Small intestine (tissue), 7 donors: ENCODE measurements around the gene SLC6A8. TPM values are rescaled to one million over a fixed set of nuclear protein-coding genes. Genes with fewer than 3 reads are reported as not detected.

ENCODE experiments used
- DNase-seq, 2 donors: peaks; one replicate each; pipeline versions ENCODE4 v3.0.0 to v3.0.0-alpha.2; 2013
- FAIRE-seq: peaks from 2 replicates; lab custom pipeline; 2012; peaks lifted over from hg19 to GRCh38; lab: Jason Lieb, UNC
- H3K27ac ChIP-seq, 3 donors: one replicate each; pipeline ENCODE4 v1.5.1; 2013; ENCODE audit warnings: low read length in 2 of 3, mild to moderate bottlenecking in 2 of 3, control low read depth in 1 of 3, inconsistent platforms in 1 of 3, low read depth in 1 of 3, moderate library complexity in 1 of 3
- H3K27me3 ChIP-seq, 3 donors: one replicate each; pipeline ENCODE4 v1.6.1; 2013; ENCODE audit warnings: low read length in 3 of 3, inconsistent platforms in 1 of 3; ENCODE audit not compliant: control insufficient read depth in 3 of 3, insufficient read depth in 3 of 3
- H3K36me3 ChIP-seq, 3 donors: one replicate each; pipeline ENCODE4 v1.6.1; 2013; ENCODE audit warnings: low read length in 3 of 3, inconsistent platforms in 1 of 3, low read depth in 1 of 3, mild to moderate bottlenecking in 1 of 3, moderate library complexity in 1 of 3; ENCODE audit not compliant: control insufficient read depth in 3 of 3, insufficient read depth in 2 of 3
- H3K4me1 ChIP-seq, 3 donors: one replicate each; pipeline ENCODE4 v1.6.1; 2013; ENCODE audit warnings: low read length in 2 of 3, inconsistent platforms in 1 of 3, low read depth in 1 of 3, mild to moderate bottlenecking in 1 of 3, moderate library complexity in 1 of 3; ENCODE audit not compliant: control insufficient read depth in 3 of 3, insufficient read depth in 2 of 3
- H3K4me3 ChIP-seq, 3 donors: one replicate each; pipeline ENCODE4 v1.5.1; 2013; ENCODE audit warnings: low read length in 3 of 3, control low read depth in 1 of 3, inconsistent platforms in 1 of 3, low read depth in 1 of 3, mild to moderate bottlenecking in 1 of 3, moderate library complexity in 1 of 3
- H3K9me3 ChIP-seq, 2 donors: one replicate each; pipeline ENCODE4 v1.6.1; 2013; ENCODE audit warnings: low read depth in 1 of 2, low read length in 1 of 2; ENCODE audit not compliant: control insufficient read depth in 2 of 2, insufficient read depth in 1 of 2
- WGBS, 3 donors: extraction: QIAGEN DNeasy Blood & Tissue Kit; methylation state at CpG; one replicate each; pipeline ENCODE4 v1.1.7; 2013; 5-methylcytosine and 5-hydroxymethylcytosine counted together
- polyA plus RNA-seq, 4 donors: library from polyadenylated mRNA; stranded (reverse) in 3 of 4; unstranded in 1 of 4; fragments of 200-250 nt in 3 of 4; fragments of 120-200 nt in 1 of 4; gene quantifications; one replicate each; pipeline versions ENCODE4 v1.2.1 to v1.2.3, GENCODE V29; 2013
- donor health status: healthy with polysubstance abuse.
- donor health status: control.
- donor health status: control.
- donor health status: Bipolar disorder and iron deficiency.
- donor health status: healthy.

SLC6A8 gene
- polyA plus RNA-seq, 4 donors = 34.0 to 140 (median 59.2) TPM

- Histone ChIP-seq H3K36me3 (peaks cover 0 to 79% (median 3%) of the 10 kb centered on the region in 3 donors), H3K27ac (no peak overlapping the region), H3K27me3 (no peaks in the 10 kb centered on the region), H3K9me3 (no peaks in the 10 kb centered on the region), H3K4me1 (peaks cover 0 to 10% (median 0%) of the 10 kb centered on the region in 3 donors), H3K4me3 (no peak overlapping the region)
- FAIRE-seq (no peak), DNase-seq (no peak)
- WGBS, 3 donors = 78 to 88% (median 87%) methylated on average over 19 to 27 of the region's 27 CpGs
Measured at GRCh38 chrX:153709726-153710674, 22.3 kb downstream of the SLC6A8 start.

DNA sequence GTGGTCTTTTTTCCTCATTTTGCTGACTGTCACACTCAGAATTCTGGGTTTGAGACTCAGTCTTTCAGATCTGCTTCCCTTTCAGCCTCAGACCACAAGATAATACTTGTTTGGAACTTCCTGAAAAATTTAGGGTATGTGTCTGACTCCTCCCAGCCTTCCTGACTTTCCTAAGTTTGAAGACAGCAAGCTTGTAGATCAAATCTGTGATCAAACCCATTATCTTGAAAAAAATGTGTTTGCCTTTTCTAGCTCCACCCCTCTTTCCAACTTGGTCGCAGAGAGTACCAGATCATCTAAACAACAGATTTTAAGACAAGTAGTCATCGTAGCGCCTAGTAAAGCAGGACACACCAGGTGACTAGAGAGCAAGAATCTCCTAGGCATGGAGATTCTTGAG lies 26.5 kb downstream of the SLC6A8 start:
- Histone ChIP-seq H3K9me3 (no peaks in the 10 kb centered on the region), H3K4me1 (peaks cover 0 to under 1% (median 0%) of the 10 kb centered on the region in 3 donors), H3K4me3 (no peak overlapping the region), H3K36me3 (peaks cover 0 to 73% (median 3%) of the 10 kb centered on the region in 3 donors), H3K27ac (no peak overlapping the region), H3K27me3 (no peaks in the 10 kb centered on the region)
- no peak for FAIRE-seq
- 81 to 89% (median 86%) methylated on average over 3 of the region's 3 CpGs for WGBS, 3 donors
- no peak for DNase-seq

GRCh38 chrX:153717445-153717844 lies 29.7 kb downstream of the SLC6A8 start:
- peaks cover 0 to 64% (median 3%) of the 10 kb centered on the region in 3 donors for H3K36me3 ChIP-seq
- FAIRE-seq = no peak
- 89 to 93% (median 92%) methylated on average over 9 of the region's 9 CpGs for WGBS, 3 donors

DNA sequence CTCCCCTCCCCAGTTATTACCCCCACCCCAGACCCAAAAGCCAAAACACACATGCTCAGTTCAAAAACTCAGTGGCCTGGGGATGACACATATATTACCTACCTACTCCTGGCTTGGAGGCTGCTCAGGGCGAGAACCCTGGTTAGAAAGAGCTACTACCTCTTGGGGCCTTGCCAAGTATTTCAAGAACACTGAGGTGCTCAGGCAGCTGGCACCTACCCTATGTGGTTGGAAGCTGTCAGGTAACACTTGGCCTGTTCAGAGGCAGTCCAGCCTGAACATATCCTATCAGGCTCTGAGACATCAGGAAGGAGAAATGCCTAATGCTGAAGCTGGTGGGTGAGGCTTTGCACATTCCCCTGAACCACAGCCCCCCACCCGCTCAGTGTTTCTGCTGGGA lies 31.5 kb downstream of the SLC6A8 start:
- no peaks in the 10 kb centered on the region for H3K9me3 ChIP-seq
- 41 to 84% (median 61%) methylated on average over 2 of the region's 2 CpGs for WGBS, 3 donors
- H3K27me3 ChIP-seq = no peaks in the 10 kb centered on the region
- peaks cover 0 to 60% (median 3%) of the 10 kb centered on the region in 3 donors for H3K36me3 ChIP-seq
- H3K4me1 ChIP-seq = peaks cover 0 to 12% (median 0%) of the 10 kb centered on the region in 3 donors
- FAIRE-seq (no peak), DNase-seq (no peak)
- no peak overlapping the region for H3K4me3 ChIP-seq
- no peak overlapping the region for H3K27ac ChIP-seq

More at GRCh38 chrX:153717445-153717844, 29.7 kb downstream of the SLC6A8 start:
- H3K4me1 ChIP-seq = peaks cover 0 to 5% (median 0%) of the 10 kb centered on the region in 3 donors
- H3K27ac ChIP-seq = no peak overlapping the region
- no peaks in the 10 kb centered on the region for H3K9me3 ChIP-seq
- no peak overlapping the region for H3K4me3 ChIP-seq
- no peaks in the 10 kb centered on the region for H3K27me3 ChIP-seq
- no peak for DNase-seq

GRCh38 chrX:153719701-153720100 lies 32.0 kb downstream of the SLC6A8 start:
- DNase-seq (no peak), FAIRE-seq (no peak)
- Histone ChIP-seq H3K27me3 (no peaks in the 10 kb centered on the region), H3K4me1 (peaks cover 0 to 12% (median 0%) of the 10 kb centered on the region in 3 donors), H3K36me3 (peaks cover 0 to 56% (median 2%) of the 10 kb centered on the region in 3 donors), H3K9me3 (no peaks in the 10 kb centered on the region), H3K27ac (no peak overlapping the region), H3K4me3 (no peak overlapping the region)
- 18 to 68% (median 39%) methylated on average over 2 of the region's 2 CpGs for WGBS, 3 donors

DNA sequence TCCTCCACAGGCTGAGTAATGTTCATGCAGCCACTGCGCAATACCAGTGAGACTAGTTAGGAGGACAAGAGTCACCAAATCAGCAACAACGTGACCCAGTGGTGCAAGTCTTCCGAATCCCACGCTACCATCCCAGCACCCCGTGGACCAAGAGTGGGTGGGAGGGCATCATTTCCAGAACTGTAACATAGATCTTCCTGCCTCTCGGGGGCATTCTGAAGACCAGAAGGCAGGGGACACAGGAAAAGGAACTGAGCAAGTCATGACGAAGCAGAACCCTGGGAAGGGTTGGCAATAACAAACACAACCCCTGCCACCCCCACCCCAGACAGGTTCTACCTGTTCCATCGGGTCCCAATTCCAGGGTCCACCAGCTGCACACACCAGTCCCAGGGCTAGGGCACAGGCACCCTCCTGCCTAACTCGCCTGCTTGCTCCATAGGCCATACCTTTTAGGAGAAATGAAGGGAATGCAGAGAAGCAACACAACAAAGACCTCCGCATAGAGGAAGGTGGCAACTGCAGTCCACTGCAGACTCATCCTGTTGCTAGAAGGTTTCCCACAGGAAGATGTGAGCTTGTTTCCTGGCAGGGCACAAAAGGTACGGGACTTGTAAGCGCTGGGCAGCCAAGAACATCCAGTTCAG lies 35.1 kb downstream of the SLC6A8 start:
- peak overlapping the region; percentile 25 to 75 (median 65) for H3K4me3 ChIP-seq
- peak; percentile 36 to 49 for DNase-seq
- 17 to 53% (median 26%) methylated on average over 11 to 12 of the region's 12 CpGs for WGBS, 3 donors
- H3K9me3 ChIP-seq = no peaks in the 10 kb centered on the region
- peaks cover 0 to 36% (median 0%) of the 10 kb centered on the region in 3 donors for H3K36me3 ChIP-seq
- no peak for FAIRE-seq
- H3K4me1 ChIP-seq = peaks cover 0 to 42% (median 4%) of the 10 kb centered on the region in 3 donors
- H3K27ac ChIP-seq = peak overlapping the region; percentile 91 to 93 (median 92)
- H3K27me3 ChIP-seq = no peaks in the 10 kb centered on the region

DNA sequence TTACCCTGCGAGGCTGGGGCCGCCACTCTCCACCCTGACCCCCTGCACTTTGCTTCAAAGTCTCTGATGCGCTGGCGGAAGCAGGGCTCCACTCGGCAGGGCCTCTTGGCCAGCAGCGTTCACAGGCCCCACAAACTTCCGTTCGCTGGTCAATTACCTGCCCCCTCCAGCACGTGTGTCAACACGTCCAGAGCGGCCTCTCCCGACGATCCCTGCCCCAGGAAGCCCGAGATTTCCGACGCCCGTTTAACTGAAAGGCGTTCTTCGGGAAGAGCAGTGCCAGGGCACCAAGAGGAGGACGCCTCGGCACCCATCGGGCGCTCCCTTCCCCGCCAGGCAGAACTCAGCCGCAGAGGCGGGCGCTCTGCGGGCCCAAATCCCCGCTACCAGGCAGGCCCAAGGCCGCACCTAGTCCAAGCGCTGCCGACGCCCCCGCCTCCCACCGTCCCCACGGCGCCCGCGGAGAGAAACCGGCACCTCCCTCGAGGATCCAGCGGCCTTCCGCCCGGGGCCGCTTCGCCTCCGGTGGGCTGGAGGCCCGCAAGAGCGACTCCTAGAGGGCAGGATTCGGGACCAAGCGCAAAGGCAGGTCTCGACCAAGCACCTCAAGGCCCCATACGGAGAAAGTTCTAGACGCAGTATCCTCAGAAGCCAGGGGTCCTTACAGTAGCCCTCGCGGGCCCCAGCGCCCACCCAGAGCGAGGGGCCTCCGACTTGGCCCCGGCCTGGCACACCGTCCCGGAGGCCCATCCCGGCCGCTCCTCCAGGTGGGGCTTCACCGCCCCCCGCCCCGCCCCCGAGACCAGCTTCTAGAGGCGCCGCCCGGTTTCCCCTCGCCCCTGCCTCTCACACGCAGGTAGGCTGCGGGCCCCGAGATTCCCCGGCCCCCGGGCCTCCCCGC lies 35.9 kb downstream of the SLC6A8 start:
- peak overlapping the region; percentile 91 to 93 (median 92) for H3K27ac ChIP-seq
- no peaks in the 10 kb centered on the region for H3K9me3 ChIP-seq
- H3K36me3 ChIP-seq = peaks cover 0 to 33% (median 0%) of the 10 kb centered on the region in 3 donors
- DNase-seq (peak; percentile 50 to 71), FAIRE-seq (no peak)
- peaks cover 0 to 44% (median 4%) of the 10 kb centered on the region in 3 donors for H3K4me1 ChIP-seq
- H3K4me3 ChIP-seq = peak overlapping the region; percentile 57 to 75 (median 65)
- H3K27me3 ChIP-seq = no peaks in the 10 kb centered on the region
- WGBS, 3 donors = 1 to 36% (median 7%) methylated on average over 41 to 78 of the region's 78 CpGs
